ENCODE data around the gene MGAT4A. TPM values are rescaled to one million over a fixed set of nuclear protein-coding genes. Genes with fewer than 3 reads are reported as not detected.

MGAT4A gene
- total and polyA plus RNA-seq, 2 of the 13 experiments (the other 11 are each of a cell fraction or from before 2014, with no cell fraction given): 47.2 to 90.9 TPM

- TF ChIP-seq FOXP4 (CRISPR knock-in tag; IDR thresholded peaks at IDR 0.05) (peak; percentile 19; the same call in 1 of the 2 replicates), E2F5 (CRISPR knock-in tag; conservative IDR thresholded peaks at IDR 0.05) (no peak), KLF6 (CRISPR knock-in tag; IDR thresholded peaks at IDR 0.05) (no peak), TRIM22 (IDR thresholded peaks at IDR 0.05) (no peak), GRHL1 (CRISPR knock-in tag; conservative IDR thresholded peaks at IDR 0.05) (no peak), SAFB2 (CRISPR knock-in tag; IDR thresholded peaks at IDR 0.05; ENCODE audit: borderline replicate concordance, low read depth) (no peak), NKX3-1 (CRISPR knock-in tag; IDR thresholded peaks at IDR 0.05) (no peak), MTA3 (CRISPR knock-in tag; IDR thresholded peaks at IDR 0.05) (no peak), MLLT10 (CRISPR knock-in tag; IDR thresholded peaks at IDR 0.05) (no peak), CEBPB (IDR thresholded peaks at IDR 0.05; ENCODE audit: borderline replicate concordance, low read depth, low read length) (no peak), ASH2L (IDR thresholded peaks at IDR 0.05; ENCODE audit: insufficient read length, low read depth, low read length) (no peak), ZNF557 (CRISPR knock-in tag; IDR thresholded peaks at IDR 0.05) (no peak), ZNF350 (CRISPR knock-in tag; IDR thresholded peaks at IDR 0.05; ENCODE audit: borderline replicate concordance, low read depth) (no peak), PREB (CRISPR knock-in tag; IDR thresholded peaks at IDR 0.05) (no peak), ZBTB14 (CRISPR knock-in tag; IDR thresholded peaks at IDR 0.05) (no peak), KLF11 (CRISPR knock-in tag; IDR thresholded peaks at IDR 0.05) (no peak), AGO1 (IDR thresholded peaks at IDR 0.05; ENCODE audit: low read depth, low read length, poor library complexity, severe bottlenecking) (no peak), MAFK (conservative IDR thresholded peaks at IDR 0.05 in 1 of 2, IDR thresholded peaks at IDR 0.05 in 1 of 2; ENCODE audit: low read length in 2 of 2) (no peak), CENPX (CRISPR knock-in tag; IDR thresholded peaks at IDR 0.05) (no peak), TMF1 (CRISPR knock-in tag; IDR thresholded peaks at IDR 0.05; ENCODE audit: low read depth) (no peak)
These were observed 81.6 kb downstream of the MGAT4A start (continued) for GRCh38 chr2:98649135-98649991.
